Neuronal stem cell (in vitro differentiated cells): ENCODE results near the gene TRIP12.
A peak's percentile ranks its signal among the peaks of the same experiment; 100 is the strongest.
"Not testable (repeated sequence)": the region's sequence is repeated elsewhere in the genome, so short reads cannot be mapped to it uniquely, and the experiment has no call there.

Source experiments
- DNase-seq: peaks from one replicate; pipeline ENCODE4 v3.0.0-alpha.2; 2013; ENCODE audit warnings: low spot score
- H2AFZ ChIP-seq: one replicate; pipeline ENCODE4 v1.6.1; 2013; ENCODE audit warnings: mild to moderate bottlenecking, low read length, inconsistent platforms
- H2AK5ac ChIP-seq: 2 replicates; pipeline ENCODE4 v1.6.1; 2013; ENCODE audit warnings: low read depth, mild to moderate bottlenecking, inconsistent platforms, low read length, moderate library complexity, mixed read lengths
- H2BK120ac ChIP-seq: 2 replicates; pipeline ENCODE4 v1.6.1; 2013; ENCODE audit warnings: low read depth, mild to moderate bottlenecking, inconsistent platforms, low read length, moderate library complexity, mixed read lengths
- H2BK12ac ChIP-seq: one replicate; pipeline ENCODE4 v1.6.1; 2013; ENCODE audit warnings: low read length, inconsistent platforms
- H2BK15ac ChIP-seq: 2 replicates; pipeline ENCODE4 v1.6.1; 2013; ENCODE audit warnings: mild to moderate bottlenecking, low read length, inconsistent platforms, mixed read lengths
- H2BK5ac ChIP-seq: one replicate; pipeline ENCODE4 v1.6.1; 2013; ENCODE audit warnings: inconsistent platforms, mild to moderate bottlenecking, low read length, moderate library complexity
- H3K14ac ChIP-seq: one replicate; pipeline ENCODE4 v1.6.1; 2013; ENCODE audit warnings: low read length, inconsistent platforms
- H3K18ac ChIP-seq: 2 replicates; pipeline ENCODE4 v1.6.1; 2013; ENCODE audit warnings: low read length, inconsistent platforms
- H3K23ac ChIP-seq: 2 replicates; pipeline ENCODE4 v1.6.1; 2013; ENCODE audit warnings: low read depth, mild to moderate bottlenecking, mixed read lengths, low read length, inconsistent platforms; ENCODE audit not compliant: poor library complexity
- H3K27ac ChIP-seq: replicated peaks from 3 replicates; pipeline ENCODE4 v1.5.1; 2013; ENCODE audit warnings: low read length, inconsistent platforms
- H3K27me3 ChIP-seq, 3 experiments: 2 replicates each; pipeline ENCODE4 v1.6.1; 2013; ENCODE audit warnings: low read length in 3 of 3, mild to moderate bottlenecking in 2 of 3, inconsistent platforms in 1 of 3, low read depth in 1 of 3, mixed read lengths in 1 of 3, moderate library complexity in 1 of 3; ENCODE audit not compliant: control insufficient read depth in 3 of 3, insufficient read depth in 3 of 3
- H3K36me3 ChIP-seq, 2 donors: replicated peaks in 1 of 2; 2 replicates each; pipeline ENCODE4 v1.6.1; 2013; ENCODE audit warnings: low read length in 2 of 2; ENCODE audit not compliant: control insufficient read depth in 2 of 2, insufficient read depth in 2 of 2
- H3K4ac ChIP-seq: 2 replicates; pipeline ENCODE4 v1.6.1; 2013; ENCODE audit warnings: inconsistent platforms, mild to moderate bottlenecking, low read length, moderate library complexity
- H3K4me1 ChIP-seq, 2 donors: 1 replicate in 1 of 2; 2 replicates in 1 of 2; pipeline ENCODE4 v1.6.1; 2013; ENCODE audit warnings: low read length in 2 of 2, low read depth in 1 of 2; ENCODE audit not compliant: control insufficient read depth in 2 of 2, insufficient read depth in 1 of 2
- H3K4me2 ChIP-seq: one replicate; pipeline ENCODE4 v1.6.1; 2013; ENCODE audit warnings: mild to moderate bottlenecking, low read length, inconsistent platforms; ENCODE audit not compliant: insufficient read depth, poor library complexity, severe bottlenecking
- H3K4me3 ChIP-seq, 2 donors: 2 replicates each; pipeline ENCODE4 v1.5.1; 2013; ENCODE audit warnings: low read length in 2 of 2, mild to moderate bottlenecking in 2 of 2, inconsistent platforms in 1 of 2, moderate library complexity in 1 of 2
- H3K79me1 ChIP-seq: one replicate; pipeline ENCODE4 v1.6.1; 2013; ENCODE audit warnings: low read depth, mild to moderate bottlenecking, inconsistent platforms, low read length, moderate library complexity
- H3K9ac ChIP-seq: one replicate; pipeline ENCODE4 v1.6.1; 2013; ENCODE audit warnings: mild to moderate bottlenecking, low read depth, low read length, inconsistent platforms; ENCODE audit not compliant: poor library complexity
- H3K9me3 ChIP-seq, 2 donors: replicated peaks in 1 of 2; 2 replicates each; pipeline versions ENCODE3 to v1.6.1; 2013; ENCODE audit warnings: low read length in 2 of 2, mild to moderate bottlenecking in 2 of 2, inconsistent platforms in 1 of 2, low read depth in 1 of 2, mixed read lengths in 1 of 2, moderate library complexity in 1 of 2; ENCODE audit not compliant: control insufficient read depth in 2 of 2, insufficient read depth in 1 of 2
- H4K8ac ChIP-seq: one replicate; pipeline ENCODE4 v1.6.1; 2013; ENCODE audit warnings: low read depth, mild to moderate bottlenecking, inconsistent platforms, low read length, moderate library complexity
- H4K91ac ChIP-seq: one replicate; pipeline ENCODE4 v1.6.1; 2013; ENCODE audit warnings: low read length, low read depth, mild to moderate bottlenecking, inconsistent platforms; ENCODE audit not compliant: poor library complexity
- WGBS, 2 donors: extraction: QIAGEN DNeasy Blood & Tissue Kit; methylation state at CpG; one replicate each; pipeline ENCODE4 v1.1.7; 2013; ENCODE audit warnings: missing lambda C conversion rate in 2 of 2, mixed read lengths in 1 of 2; ENCODE audit not compliant: insufficient read length in 2 of 2, insufficient replicate concordance in 1 of 2; ENCODE audit errors: extremely low coverage in 2 of 2; 5-methylcytosine and 5-hydroxymethylcytosine counted together

Gene TRIP12

DNA sequence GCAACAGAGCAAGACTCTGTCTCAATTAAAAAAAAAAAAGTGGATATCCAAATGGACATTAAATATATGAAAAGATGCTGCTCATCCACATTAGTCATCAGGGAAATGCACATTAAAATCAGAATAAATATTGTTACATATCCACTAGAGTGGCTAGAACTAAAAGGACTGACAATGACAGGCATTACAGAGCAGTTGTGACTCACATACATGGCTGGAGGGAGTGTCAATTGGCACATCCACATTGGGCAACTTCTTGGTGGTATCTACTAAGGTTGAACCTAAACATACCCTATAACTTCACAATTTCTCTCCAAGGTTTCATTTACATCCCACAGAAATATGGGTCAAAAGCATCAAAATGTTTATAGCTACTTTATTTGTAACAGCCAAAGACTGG is 193.4 kb downstream of the TRIP12 start:
- Histone ChIP-seq H4K8ac (no peak overlapping the region), H3K4me3 (no peak overlapping the region), H2BK5ac (no peak overlapping the region), H2BK12ac (no peak overlapping the region), H3K18ac (no peak overlapping the region), H3K9ac (no peak overlapping the region), H3K9me3 (no peaks in the 10 kb centered on the region), H3K14ac (no peak overlapping the region), H2AK5ac (no peak overlapping the region), H3K36me3 (no peaks in the 10 kb centered on the region), H3K4me2 (no peak overlapping the region), H3K23ac (no peak overlapping the region), H3K4ac (no peak overlapping the region), H3K27me3 (peaks cover 0 to 3% (median 0%) of the 10 kb centered on the region in 3 experiments), H4K91ac (no peak overlapping the region), H2AFZ (no peak overlapping the region), H3K4me1 (no peaks in the 10 kb centered on the region), H2BK120ac (no peak overlapping the region), H3K79me1 (no peaks in the 10 kb centered on the region), H2BK15ac (no peak overlapping the region), H3K27ac (no peak overlapping the region)
- no peak for DNase-seq

DNA sequence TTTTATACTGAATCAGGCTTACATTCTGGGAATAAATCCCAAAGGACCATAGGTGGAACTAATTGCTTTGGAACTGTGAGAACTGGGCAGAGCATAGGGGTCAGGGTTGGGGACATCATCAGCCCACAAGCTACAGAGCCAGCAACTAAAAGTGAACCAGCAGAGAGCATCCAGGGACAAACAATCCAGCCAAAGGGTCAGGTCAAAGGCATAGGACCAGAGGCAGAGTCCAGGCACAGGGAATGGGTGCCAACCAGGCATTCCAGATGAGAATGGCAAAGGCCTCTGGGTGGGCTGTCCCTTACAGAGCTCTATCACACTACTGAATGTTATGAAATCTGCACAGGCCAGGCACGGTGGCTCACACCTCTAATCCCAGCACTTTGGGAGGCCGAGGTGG is 195.2 kb downstream of the TRIP12 start:
- Histone ChIP-seq H4K8ac (no peak overlapping the region), H3K18ac (no peak overlapping the region), H3K4me1 (no peaks in the 10 kb centered on the region), H2BK15ac (no peak overlapping the region), H3K9me3 (no peaks in the 10 kb centered on the region), H3K4me3 (no peak overlapping the region), H3K4me2 (no peak overlapping the region), H3K27me3 (peaks cover 0 to 3% (median 0%) of the 10 kb centered on the region in 3 experiments), H3K23ac (no peak overlapping the region), H3K14ac (no peak overlapping the region), H3K79me1 (no peaks in the 10 kb centered on the region), H2AK5ac (no peak overlapping the region), H3K4ac (no peak overlapping the region), H2AFZ (no peak overlapping the region), H2BK12ac (no peak overlapping the region), H2BK120ac (no peak overlapping the region), H3K36me3 (no peaks in the 10 kb centered on the region), H4K91ac (no peak overlapping the region), H3K9ac (no peak overlapping the region), H3K27ac (no peak overlapping the region), H2BK5ac (no peak overlapping the region)
- no peak for DNase-seq
- no CpG with 5 or more reads among the region's 2 CpGs for WGBS, 2 donors

DNA sequence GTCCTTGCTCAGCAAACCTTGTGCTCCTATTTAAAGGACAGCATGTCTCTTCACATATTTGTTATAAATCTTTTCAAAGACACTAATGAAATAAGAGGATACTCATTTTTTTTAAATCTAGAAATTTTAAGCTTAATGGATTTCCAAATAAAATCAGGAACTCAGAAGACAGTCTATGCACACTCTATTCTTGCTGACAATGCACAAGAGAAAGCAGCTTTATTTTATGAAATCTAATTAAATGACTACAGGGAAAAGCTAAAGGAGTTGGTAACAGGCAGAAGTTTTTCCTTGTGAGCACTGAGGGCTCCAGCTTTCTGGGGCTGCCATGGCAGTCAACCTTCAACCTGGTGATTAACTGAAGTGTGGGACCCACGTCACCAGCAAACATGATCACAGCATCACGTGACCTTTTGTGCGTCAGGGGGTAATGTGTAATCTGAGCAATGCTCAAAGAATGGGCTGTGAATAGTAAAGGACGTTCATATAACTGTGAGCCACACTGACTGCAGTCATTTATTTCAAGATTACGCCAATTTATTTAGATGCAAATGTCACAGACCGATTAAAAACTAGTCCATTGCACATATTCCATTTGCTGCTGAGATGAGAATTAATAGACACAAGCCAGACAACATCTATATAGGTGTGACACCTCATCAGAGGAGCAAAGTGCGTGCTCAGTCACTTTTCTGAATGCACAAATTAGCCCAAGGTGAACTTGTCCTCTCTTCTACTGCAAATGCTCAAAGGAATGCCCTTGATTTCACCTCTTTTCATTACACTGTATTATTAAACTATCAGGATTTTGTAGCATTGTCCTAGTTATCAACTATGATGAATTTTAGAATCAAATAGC is 195.9 kb downstream of the TRIP12 start:
- Histone ChIP-seq H2BK120ac (no peak overlapping the region), H2AFZ (no peak overlapping the region), H3K23ac (no peak overlapping the region), H3K9me3 (no peaks in the 10 kb centered on the region), H3K9ac (peak overlapping the region; percentile 60), H3K14ac (no peak overlapping the region), H3K18ac (no peak overlapping the region), H3K4ac (no peak overlapping the region), H3K4me2 (peak overlapping the region; percentile 11), H3K79me1 (no peaks in the 10 kb centered on the region), H4K8ac (no peak overlapping the region), H3K36me3 (no peaks in the 10 kb centered on the region), H3K27ac (no peak overlapping the region), H2BK12ac (no peak overlapping the region), H3K27me3 (peaks cover 0 to 3% (median 0%) of the 10 kb centered on the region in 3 experiments), H2BK15ac (no peak overlapping the region), H2BK5ac (no peak overlapping the region), H3K4me3 (no peak overlapping the region), H3K4me1 (no peaks in the 10 kb centered on the region), H4K91ac (peak overlapping the region; percentile 53), H2AK5ac (no peak overlapping the region)
- WGBS, 2 donors, result no CpG with 5 or more reads among the region's 7 CpGs
- DNase-seq, result no peak

DNA sequence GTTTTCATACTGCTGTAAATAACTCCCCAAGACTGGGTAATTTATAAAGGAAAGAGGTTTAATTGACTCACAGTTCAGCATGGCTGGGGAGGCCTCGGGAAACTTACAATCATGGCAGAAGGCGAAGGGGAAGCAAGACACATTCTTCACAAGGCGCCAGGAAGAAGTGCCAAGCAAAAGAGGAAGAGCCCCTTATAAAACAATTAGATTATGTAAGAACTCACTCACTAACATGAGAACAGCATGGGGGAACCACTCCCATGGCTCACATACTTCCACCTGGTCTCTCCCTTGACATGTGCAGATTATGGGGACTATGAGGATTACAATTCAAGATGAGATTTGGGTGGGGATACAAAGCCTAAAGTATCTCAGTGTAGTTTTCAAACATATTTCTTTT is 198.6 kb downstream of the TRIP12 start:
- H2AK5ac ChIP-seq, H2BK12ac ChIP-seq, H2AFZ ChIP-seq, H3K4ac ChIP-seq, H4K91ac ChIP-seq, H3K18ac ChIP-seq, H2BK15ac ChIP-seq, H3K9ac ChIP-seq, H3K14ac ChIP-seq, DNase-seq, H3K27ac ChIP-seq, H4K8ac ChIP-seq, H2BK120ac ChIP-seq, H3K79me1 ChIP-seq, H3K4me1 ChIP-seq, H3K36me3 ChIP-seq, H3K4me2 ChIP-seq, H2BK5ac ChIP-seq, H3K23ac ChIP-seq, H3K4me3 ChIP-seq, H3K9me3 ChIP-seq: not testable (repeated sequence)
- H3K27me3 ChIP-seq, result peaks cover 0 to 13% (median 0%) of the 10 kb centered on the region in 3 experiments
- WGBS, 2 donors, result no CpG with 5 or more reads among the region's 3 CpGs
